ENCODE data around the gene AIMP1. TPM values are rescaled to one million over a fixed set of nuclear protein-coding genes. Genes with fewer than 3 reads are reported as not detected.

AIMP1 gene
- total RNA-seq (2022; extraction: Qiagen RNA extraction), result 36.0 to 48.1 TPM (median 46.9 TPM) in 5 replicates

DNA sequence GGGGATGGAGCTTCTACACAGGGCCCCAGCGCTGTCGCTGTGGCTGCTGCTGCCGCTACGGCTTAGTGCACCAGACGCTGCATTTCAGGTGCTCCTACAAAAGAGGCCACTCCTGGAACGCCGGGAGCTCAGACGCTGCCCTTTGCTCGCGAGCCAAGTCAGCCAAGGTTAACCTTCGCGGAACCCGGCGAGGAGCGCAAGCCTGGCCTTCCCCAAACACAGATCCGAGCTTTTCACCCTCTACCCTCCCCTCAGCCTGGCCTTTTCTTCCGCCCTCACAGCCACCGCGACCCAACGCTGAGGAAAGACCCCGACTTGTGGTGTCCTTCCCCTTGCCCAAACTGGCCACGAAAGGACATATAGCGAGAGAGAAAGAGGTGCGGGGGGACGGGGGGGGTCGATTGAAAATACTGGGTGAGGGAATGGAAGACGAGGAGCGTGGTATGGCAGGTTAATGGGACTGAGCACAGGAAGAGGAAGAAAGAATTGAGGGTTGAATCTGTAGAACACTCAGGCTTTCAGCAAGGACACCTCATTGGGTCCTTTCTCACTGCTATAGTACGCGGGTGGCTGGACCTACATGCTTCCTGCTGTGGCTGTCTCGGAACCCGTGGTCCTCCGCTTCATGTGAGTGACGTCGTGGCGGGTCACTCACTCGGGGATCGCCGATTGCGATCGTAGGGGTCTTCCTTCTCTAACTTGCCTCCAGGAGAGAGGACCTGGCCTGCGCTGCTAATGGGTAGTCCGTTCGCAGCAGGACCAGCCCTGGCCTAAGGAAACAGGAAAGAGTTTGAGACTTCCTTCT, at the start of gene AIMP1, which contains the start of gene TBCK:
AIMP1 (plus strand) TSS at position 583 of the 805 bp plus-strand sequence. CDS start 8,460 bp downstream, outside the sequence.
TBCK (minus strand) TSS at position 242 of the 805 bp plus-strand sequence. CDS start 7,249 bp downstream, outside the sequence.

DNA sequence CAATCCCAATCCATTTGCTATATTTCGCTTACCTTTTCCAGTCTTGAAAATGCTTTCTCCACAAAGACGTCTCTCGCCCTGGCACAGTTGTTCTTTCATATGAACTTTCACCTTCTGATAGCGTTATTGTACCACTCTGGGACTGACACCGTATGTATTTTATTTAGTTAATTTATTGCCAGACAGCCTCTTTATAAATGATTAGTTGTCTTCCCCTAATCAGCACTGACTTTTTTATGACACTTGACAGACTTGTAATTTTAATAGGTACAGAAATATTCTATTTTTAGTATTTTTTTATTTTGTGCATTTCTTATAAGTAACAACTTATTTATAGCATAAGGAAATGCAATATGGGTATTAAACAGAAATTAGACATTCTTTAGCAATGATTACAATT, 52.3 kb downstream of the AIMP1 start, which contains the start of gene GIMD1:
GIMD1 (minus strand) TSS at position 101 of the 400 bp plus-strand sequence. CDS start 1,343 bp downstream, outside the sequence.

Other genes with a start within 250 kb of the AIMP1 start
- 2.2 to 3.2 TPM (median 2.7 TPM) in 5 replicates for gene TBCK, start 341 bp upstream of the AIMP1 start, total RNA-seq (2022; extraction: Qiagen RNA extraction)
- not detected in 5 replicates for gene GIMD1, start 52.2 kb downstream of the AIMP1 start, total RNA-seq (2022; extraction: Qiagen RNA extraction)